OCI-LY3 (cell line): Measurements from ENCODE around the gene LARGE1.

Experiments used
- H2AFZ ChIP-seq: fragments of 200-600, 300-600 bp; shearing (Covaris generic); 2 replicates; pipeline ENCODE4 v1.6.0; 2014; ENCODE audit warnings: antibody characterized with exemption, low read depth, low read length
- H3K27ac ChIP-seq: fragments of 200-600, 300-600 bp; sonication (generic); 2 replicates; pipeline ENCODE4 v1.5.1; 2014; ENCODE audit warnings: mild to moderate bottlenecking, low read length, moderate library complexity, mixed read lengths
- H3K27me3 ChIP-seq: fragments of 200-600, 300-600 bp; sonication (generic); 2 replicates; pipeline ENCODE4 v1.6.1; 2014; ENCODE audit warnings: low read depth, low read length, mixed read lengths
- H3K36me3 ChIP-seq: fragments of 200-600, 300-600 bp; sonication (generic); replicated peaks from 2 replicates; pipeline ENCODE3; 2014; ENCODE audit warnings: low read depth, low read length, mixed read lengths
- H3K4me1 ChIP-seq: fragments of 300-600, 200-600 bp; sonication (generic); 2 replicates; pipeline ENCODE4 v1.6.1; 2014; ENCODE audit warnings: low read length, mixed read lengths
- H3K4me2 ChIP-seq: fragments of 200-600, 300-600 bp; sonication (generic); 2 replicates; pipeline ENCODE4 v1.6.1; 2014; ENCODE audit warnings: low read length, mixed read lengths
- H3K4me3 ChIP-seq: fragments of 300-600, 200-600 bp; sonication (generic); 2 replicates; pipeline ENCODE4 v1.5.1; 2014; ENCODE audit warnings: antibody characterized with exemption, mild to moderate bottlenecking, low read length, moderate library complexity
- H3K79me2 ChIP-seq: fragments of 300-600, 200-600 bp; shearing (Covaris generic); 2 replicates; pipeline ENCODE4 v1.6.1; 2014; ENCODE audit warnings: mild to moderate bottlenecking, low read length, mixed read lengths
- H3K9ac ChIP-seq: fragments of 300-600, 200-600 bp; shearing (Covaris generic); 2 replicates; pipeline ENCODE4 v1.6.0; 2014; ENCODE audit warnings: mild to moderate bottlenecking, low read length, moderate library complexity
- H3K9me3 ChIP-seq: fragments of 200-600, 300-600 bp; shearing (Covaris generic); 2 replicates; pipeline ENCODE4 v1.6.1; 2014; ENCODE audit warnings: low read length, mixed read lengths; ENCODE audit not compliant: insufficient read depth
- H4K20me1 ChIP-seq: fragments of 200-600, 300-600 bp; sonication (generic); 2 replicates; pipeline ENCODE4 v1.6.1; 2016; ENCODE audit warnings: low read length, mixed read lengths; ENCODE audit not compliant: insufficient read depth
- CTCF ChIP-seq: fragments of 200-600, 300-600 bp; sonication (generic); IDR thresholded peaks from 2 replicates; pipeline ENCODE4 v1.5.1; 2014; ENCODE audit warnings: antibody characterized with exemption, low read length, low read depth
- EZH2phosphoT487 ChIP-seq: fragments of 200-600 bp; shearing (Covaris generic); IDR thresholded peaks from 2 replicates; pipeline ENCODE4 v1.6.1; 2018; ENCODE audit warnings: antibody characterized with exemption, mixed run types, low read depth

Gene LARGE1

GRCh38 chr22:33537059-33537458, 383.2 kb downstream of the LARGE1 start:
- TF ChIP-seq EZH2phosphoT487 (no peak), CTCF (no peak)
- Histone ChIP-seq H4K20me1 (peaks cover 10% of the 10 kb centered on the region; the same call in 1 of the 2 replicates), H3K9ac (no peak overlapping the region), H3K79me2 (no peaks in the 10 kb centered on the region), H3K27ac (no peak overlapping the region), H3K9me3 (no peaks in the 10 kb centered on the region), H3K4me3 (no peak overlapping the region), H3K4me2 (no peak overlapping the region), H3K4me1 (peaks cover 11% of the 10 kb centered on the region), H3K27me3 (no peaks in the 10 kb centered on the region), H3K36me3 (no peaks in the 10 kb centered on the region), H2AFZ (no peak overlapping the region)

GRCh38 chr22:33535937-33536875, 384.1 kb downstream of the LARGE1 start:
- Histone ChIP-seq H4K20me1 (peaks cover 10% of the 10 kb centered on the region; the same call in 1 of the 2 replicates), H3K4me1 (peaks cover 11% of the 10 kb centered on the region), H3K4me2 (no peak overlapping the region), H2AFZ (no peak overlapping the region), H3K9ac (no peak overlapping the region), H3K4me3 (no peak overlapping the region), H3K9me3 (no peaks in the 10 kb centered on the region), H3K27ac (no peak overlapping the region), H3K79me2 (no peaks in the 10 kb centered on the region), H3K27me3 (no peaks in the 10 kb centered on the region), H3K36me3 (no peaks in the 10 kb centered on the region)
- no peak for TF ChIP-seq CTCF
- TF ChIP-seq EZH2phosphoT487 = no peak

- TF ChIP-seq CTCF = no peak
- TF ChIP-seq EZH2phosphoT487 = no peak
- H3K79me2 ChIP-seq = no peaks in the 10 kb centered on the region
- no peaks in the 10 kb centered on the region for H3K4me1 ChIP-seq
- no peak overlapping the region for H3K27ac ChIP-seq
- H3K9ac ChIP-seq = no peak overlapping the region
- H3K4me3 ChIP-seq = no peak overlapping the region
- H3K9me3 ChIP-seq = no peaks in the 10 kb centered on the region
- H3K36me3 ChIP-seq = no peaks in the 10 kb centered on the region
- H3K27me3 ChIP-seq = no peaks in the 10 kb centered on the region
- no peak overlapping the region for H2AFZ ChIP-seq
- H4K20me1 ChIP-seq = peaks cover 4% of the 10 kb centered on the region; the same call in 1 of the 2 replicates
- no peak overlapping the region for H3K4me2 ChIP-seq
Observed at GRCh38 chr22:33529424-33530113, 390.7 kb downstream of the LARGE1 start.

GRCh38 chr22:33528183-33528582, 392.1 kb downstream of the LARGE1 start:
- Histone ChIP-seq H3K9me3 (no peaks in the 10 kb centered on the region), H3K79me2 (no peaks in the 10 kb centered on the region), H3K27ac (no peak overlapping the region), H4K20me1 (peaks cover 4% of the 10 kb centered on the region; the same call in 1 of the 2 replicates), H3K4me3 (no peak overlapping the region), H3K9ac (no peak overlapping the region), H3K4me2 (no peak overlapping the region), H3K27me3 (no peaks in the 10 kb centered on the region), H3K4me1 (no peaks in the 10 kb centered on the region), H3K36me3 (no peaks in the 10 kb centered on the region), H2AFZ (no peak overlapping the region)
- TF ChIP-seq EZH2phosphoT487 (no peak), CTCF (no peak)
